RCC 7860 (cell line): ENCODE data around the gene CUBN.
A peak's percentile ranks its signal among the peaks of the same experiment; 100 is the strongest.

Source experiments
- DNase-seq: peaks from one replicate; pipeline ENCODE4 v3.0.0-alpha.2; 2015; ENCODE audit warnings: low spot score
- FAIRE-seq: peaks from 2 replicates; lab custom pipeline; 2012; peaks lifted over from hg19 to GRCh38; lab: Jason Lieb, UNC

Gene CUBN

DNA sequence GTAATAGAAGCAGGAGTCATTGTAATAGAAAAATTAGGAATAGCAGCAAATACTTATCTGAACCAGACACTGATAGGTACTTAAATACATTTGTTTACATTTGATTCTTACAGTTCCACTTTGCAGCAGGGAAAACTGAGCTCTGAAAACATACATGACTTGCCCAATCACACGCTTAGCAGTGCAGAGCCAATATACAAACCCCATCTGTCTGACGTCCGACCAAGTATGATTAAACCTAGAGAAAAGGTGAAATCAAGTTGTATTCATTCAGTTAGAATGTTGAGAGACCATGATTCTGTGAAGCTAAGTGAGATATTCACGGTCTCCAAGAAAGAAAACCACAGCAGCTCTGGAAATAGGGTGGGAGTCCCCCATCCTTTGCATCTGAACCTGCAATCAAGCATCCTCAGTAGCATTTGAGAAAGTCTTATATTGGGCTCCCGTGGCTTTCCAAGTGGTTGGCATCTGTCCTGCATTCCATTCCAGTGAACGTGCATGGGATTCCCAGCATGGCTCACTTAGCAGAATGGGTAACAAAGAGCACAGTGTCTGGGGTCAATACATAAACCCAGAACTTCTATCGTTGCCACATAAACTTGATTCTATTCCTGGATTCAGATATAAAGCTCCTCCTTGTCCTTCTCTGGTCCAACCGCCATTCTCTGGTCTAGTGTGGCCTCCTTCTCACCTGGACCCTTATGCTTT lies 163.7 kb downstream of the CUBN start:
- FAIRE-seq (peak; percentile 99), DNase-seq (peak; percentile 99)

GRCh38 chr10:16965344-16965616 lies 164.3 kb downstream of the CUBN start:
- DNase-seq: no peak
- FAIRE-seq: no peak

- FAIRE-seq: no peak
- no peak for DNase-seq
These were observed 164.9 kb downstream of the CUBN start for GRCh38 chr10:16964576-16965343.

DNA sequence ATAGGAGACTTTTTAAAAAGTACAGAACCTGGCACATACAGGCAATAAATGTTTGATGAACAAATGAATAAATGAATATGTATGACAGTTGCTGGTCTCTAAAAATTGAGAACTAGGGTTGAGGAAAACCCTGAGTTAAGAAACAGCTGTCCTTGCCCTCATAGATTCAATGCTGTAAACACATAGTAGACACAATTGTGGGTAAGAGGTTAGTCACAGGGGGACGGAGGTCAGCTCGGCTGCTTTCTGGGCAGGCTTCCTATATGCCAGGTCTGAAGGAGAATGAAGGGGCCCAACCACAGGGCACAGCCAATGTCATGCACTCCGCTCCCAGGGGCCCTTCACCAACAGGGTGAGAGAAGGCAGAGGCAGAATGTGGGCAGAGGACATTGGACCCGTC lies 169.1 kb downstream of the CUBN start:
- no peak for DNase-seq
- FAIRE-seq: no peak

- DNase-seq (no peak), FAIRE-seq (no peak)
These were observed 172.6 kb downstream of the CUBN start for GRCh38 chr10:16957038-16957437.

GRCh38 chr10:16954280-16955030 lies 175.2 kb downstream of the CUBN start:
- no peak for FAIRE-seq

DNA sequence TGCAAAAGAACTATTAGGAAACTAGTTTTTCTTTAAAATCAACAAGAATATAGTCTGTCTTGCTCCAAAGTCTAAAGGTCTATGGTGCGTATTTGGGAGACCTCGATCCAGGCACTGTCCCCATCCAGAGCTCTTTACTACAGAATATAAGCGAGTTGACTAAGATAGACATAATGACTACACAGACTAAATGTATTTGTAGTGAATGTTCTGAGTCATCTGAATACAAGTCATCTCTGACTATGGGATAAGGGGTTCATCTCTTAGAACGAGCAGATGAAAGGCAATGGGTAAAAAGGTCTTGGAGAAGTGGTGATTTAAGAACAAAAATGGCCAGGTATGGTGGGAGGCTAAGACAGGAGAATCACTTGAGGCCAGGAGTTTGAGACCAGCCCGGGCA lies 176.3 kb downstream of the CUBN start:
- FAIRE-seq (no peak), DNase-seq (no peak)

More at GRCh38 chr10:16954280-16955030, 175.2 kb downstream of the CUBN start:
- DNase-seq: no peak

DNA sequence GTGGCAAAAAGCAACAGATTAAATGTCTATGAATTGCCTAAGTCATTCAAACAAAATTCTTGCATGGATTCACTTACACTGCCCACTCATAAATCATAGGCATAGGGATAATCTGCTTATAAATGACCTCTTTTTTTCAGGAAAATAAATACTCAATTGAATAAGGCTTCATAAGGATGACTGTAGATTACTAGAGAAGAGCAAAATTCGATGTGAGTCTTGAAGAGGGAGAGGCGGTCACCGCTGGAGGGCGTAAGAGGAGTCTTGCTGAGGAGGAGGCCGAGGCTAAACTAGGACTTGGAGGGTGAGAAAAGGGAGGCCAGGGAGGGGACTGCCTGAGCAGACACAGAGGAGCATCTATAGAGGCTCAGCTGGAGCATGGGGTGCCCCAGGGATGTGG lies 177.0 kb downstream of the CUBN start:
- no peak for DNase-seq
- FAIRE-seq: no peak

DNA sequence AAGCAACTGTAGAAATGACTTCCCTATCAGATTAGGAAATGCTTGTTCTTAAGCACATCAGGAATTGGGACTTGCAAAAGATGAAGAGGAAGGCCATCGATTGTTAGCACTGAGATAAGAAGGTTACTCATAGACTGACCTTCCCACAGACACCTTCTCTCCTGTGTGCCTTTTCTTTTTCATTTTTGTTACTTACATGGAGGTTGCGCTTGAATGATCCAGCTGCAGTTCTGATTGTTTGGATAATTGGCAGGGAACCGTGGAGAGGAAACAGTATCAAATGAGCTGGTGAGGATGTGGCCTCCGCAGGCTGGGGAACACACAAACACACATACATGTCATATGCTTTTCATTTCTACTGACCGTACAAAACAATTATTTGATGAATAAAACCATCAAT lies 177.5 kb downstream of the CUBN start:
- no peak for FAIRE-seq
- peak; percentile 44 for DNase-seq

GRCh38 chr10:16950656-16951601 lies 178.7 kb downstream of the CUBN start:
- DNase-seq (no peak), FAIRE-seq (no peak)

DNA sequence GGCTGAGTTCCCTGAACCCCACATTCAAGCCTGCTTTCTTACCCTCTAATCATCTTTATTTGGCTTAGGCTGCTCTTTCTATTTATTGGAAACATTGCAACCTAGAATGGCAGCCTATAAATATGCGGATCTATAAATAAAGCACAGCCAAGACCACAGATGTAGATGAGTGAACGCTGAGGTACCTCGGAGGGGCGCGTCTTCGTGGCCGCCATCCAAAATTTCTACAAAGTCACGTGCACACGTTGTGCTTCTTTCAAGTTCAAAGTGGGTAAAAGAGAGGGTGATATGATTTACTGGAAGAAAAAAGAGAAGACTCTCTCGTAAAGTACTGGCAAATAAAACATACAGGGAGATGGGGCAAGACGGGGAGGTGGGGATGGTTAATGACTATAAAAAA lies 179.8 kb downstream of the CUBN start:
- DNase-seq: no peak
- FAIRE-seq: no peak

GRCh38 chr10:16948361-16948760 lies 181.2 kb downstream of the CUBN start:
- FAIRE-seq (no peak), DNase-seq (no peak)

DNA sequence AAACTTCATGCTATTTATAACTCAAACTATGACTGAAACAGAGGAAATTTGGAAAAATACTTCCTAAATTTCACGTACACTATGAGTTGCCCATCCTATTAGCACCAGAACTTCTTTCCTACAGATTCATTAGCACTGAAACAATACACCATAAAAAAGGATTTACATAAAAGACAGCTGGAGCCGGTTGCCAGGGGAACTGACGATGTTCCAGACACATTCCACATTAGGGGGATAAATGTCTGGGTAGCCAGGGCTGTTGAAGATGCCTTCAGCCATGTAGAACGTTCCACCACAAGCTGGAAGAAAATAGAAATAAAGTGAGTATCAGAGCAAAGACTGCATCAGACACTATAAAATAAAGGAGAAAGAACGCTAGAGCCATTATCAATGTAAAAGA lies 182.5 kb downstream of the CUBN start:
- DNase-seq: no peak
- no peak for FAIRE-seq

GRCh38 chr10:16945593-16945992 lies 184.0 kb downstream of the CUBN start:
- no peak for FAIRE-seq
- no peak for DNase-seq

- DNase-seq: no peak
These were observed 184.6 kb downstream of the CUBN start for GRCh38 chr10:16944986-16945385.

DNA sequence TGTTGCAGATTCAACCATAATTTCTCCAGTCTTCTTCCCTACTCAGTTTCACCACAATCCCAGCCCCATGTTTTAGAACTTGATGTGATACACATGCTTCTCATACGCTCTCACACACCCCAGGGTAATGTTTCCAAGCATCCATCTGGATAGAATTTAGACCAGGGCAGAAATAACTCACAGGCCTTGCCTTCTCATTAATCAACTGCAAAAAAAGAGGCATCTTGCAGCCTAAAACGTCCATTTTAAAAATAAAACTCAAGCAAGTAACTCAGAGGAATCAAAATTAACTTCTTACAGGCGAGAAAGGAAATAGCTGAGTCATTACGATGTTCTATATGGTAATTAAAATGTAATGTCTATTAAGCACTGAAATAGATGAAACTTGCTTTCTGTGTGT lies 185.2 kb downstream of the CUBN start:
- FAIRE-seq: no peak

More at GRCh38 chr10:16944986-16945385, 184.6 kb downstream of the CUBN start:
- FAIRE-seq: no peak

DNA sequence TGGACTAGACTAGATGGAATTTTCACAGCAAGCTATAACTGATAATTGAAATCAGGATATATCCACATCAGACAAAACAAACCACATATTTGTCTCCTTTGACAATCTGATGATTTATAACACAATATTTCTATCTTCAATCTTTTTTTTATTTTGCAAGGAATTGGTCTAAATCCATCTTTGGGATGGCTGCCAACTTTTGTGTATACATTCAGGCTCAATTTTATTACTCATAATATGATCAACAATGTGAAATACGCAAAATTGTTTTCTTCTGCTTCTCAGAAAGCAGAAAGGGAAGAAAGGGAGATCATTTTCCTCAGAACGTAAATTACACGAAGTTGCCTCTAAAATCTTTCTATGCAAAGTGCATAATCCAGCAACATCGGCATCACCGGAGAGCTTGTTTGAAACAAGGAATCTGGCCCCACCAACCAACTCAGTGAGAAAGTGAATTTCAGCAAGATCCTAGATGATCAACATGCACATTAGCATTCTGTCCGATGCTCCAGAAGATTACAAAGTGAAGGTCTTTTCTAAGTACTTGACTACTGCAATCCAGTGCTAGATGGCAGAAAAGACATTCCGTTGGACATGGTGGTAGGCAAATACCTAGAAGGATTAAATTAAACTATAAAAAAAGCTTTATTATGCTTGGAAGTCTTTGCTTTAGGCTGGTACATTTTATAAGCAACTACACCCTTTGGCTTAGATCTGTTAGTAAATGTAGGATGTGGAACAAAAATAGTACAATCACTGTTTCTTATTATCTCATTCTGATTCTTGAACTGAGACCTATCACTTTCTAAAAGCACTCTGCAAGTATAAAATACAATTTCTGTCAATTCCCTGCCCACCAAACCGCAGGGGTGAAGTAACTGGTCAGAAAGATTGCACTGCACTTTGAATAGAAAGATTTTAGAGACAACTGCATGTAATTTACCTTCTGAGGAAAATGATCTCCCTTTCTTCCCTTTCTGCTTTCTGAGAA lies 186.0 kb downstream of the CUBN start:
- FAIRE-seq (no peak), DNase-seq (no peak)

More for the DNA sequence above, 185.2 kb downstream of the CUBN start:
- no peak for DNase-seq

DNA sequence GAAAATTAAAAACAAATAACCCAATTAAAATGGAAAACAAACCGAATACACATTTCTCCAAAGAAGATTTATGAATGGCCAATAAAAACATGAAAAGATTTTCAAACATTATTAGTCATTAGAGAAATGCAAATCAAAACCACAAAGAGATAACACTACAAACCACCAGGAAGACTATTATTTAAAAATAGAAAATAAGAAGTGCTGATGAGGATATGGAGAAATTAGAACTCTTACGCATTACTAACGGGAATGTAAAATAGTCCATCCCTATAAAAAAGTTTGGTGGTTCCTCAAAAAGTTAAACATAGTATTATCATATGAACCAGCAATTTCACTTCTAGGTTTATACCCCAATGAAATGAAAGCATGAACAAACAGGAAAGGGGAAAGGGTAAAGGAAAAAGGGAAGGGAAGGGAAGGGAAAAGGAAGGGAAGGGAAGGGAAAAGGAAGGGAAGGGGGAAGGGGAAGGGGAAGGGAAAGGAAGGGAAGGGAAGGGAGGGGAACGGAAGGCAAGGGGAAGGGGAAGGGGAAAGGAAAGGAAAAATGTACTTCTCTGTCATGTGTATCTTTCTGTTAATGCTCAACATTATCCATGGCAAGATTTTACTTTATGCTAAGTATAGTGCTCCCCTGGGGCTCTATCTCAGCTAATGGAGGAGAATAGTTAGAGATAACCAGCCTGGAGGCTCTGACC lies 187.1 kb downstream of the CUBN start:
- DNase-seq (no peak), FAIRE-seq (peak; percentile 11)

DNA sequence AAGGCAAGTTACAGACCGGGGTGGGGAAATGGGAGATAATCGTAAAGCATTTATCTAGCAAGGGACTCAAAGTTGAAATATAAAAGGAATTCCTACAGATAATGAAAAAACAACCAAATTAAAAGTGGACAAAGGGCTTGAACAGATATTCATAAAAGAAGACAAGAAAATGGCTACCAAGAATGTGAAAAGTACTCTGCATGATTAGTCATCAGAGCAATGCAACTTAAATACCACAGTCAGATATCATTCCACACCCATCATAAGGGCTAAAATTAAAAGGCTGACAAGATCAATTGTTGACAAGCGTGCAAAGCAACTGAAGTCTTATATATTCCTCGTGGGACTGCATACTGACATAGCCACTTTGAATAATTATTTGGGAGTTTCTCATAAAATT lies 187.7 kb downstream of the CUBN start:
- FAIRE-seq (no peak), DNase-seq (no peak)
